SKM-1 (cell line): Measurements from ENCODE around the gene MAP3K14.

Source experiments
- DNase-seq: peaks from one replicate; lab custom pipeline; 2025; ENCODE audit not compliant: unreplicated experiment; lab: John Stamatoyannopoulos, UW

MAP3K14 gene

GRCh38 chr17:45317111-45317928, 500 bp upstream of the MAP3K14 start:
- peak; percentile 100 for DNase-seq

GRCh38 chr17:45315648-45316433, 979 bp downstream of the MAP3K14 start:
- DNase-seq = no peak

- DNase-seq = no peak
Measured at GRCh38 chr17:45314741-45315647, 1.8 kb downstream of the MAP3K14 start.

GRCh38 chr17:45313996-45314740, 2.7 kb downstream of the MAP3K14 start:
- DNase-seq = no peak

- DNase-seq = no peak
Measured at GRCh38 chr17:45313421-45313771, 3.4 kb downstream of the MAP3K14 start.

GRCh38 chr17:45312477-45313420, 4.1 kb downstream of the MAP3K14 start:
- no peak for DNase-seq

GRCh38 chr17:45311760-45312476, 4.9 kb downstream of the MAP3K14 start:
- no peak for DNase-seq

GRCh38 chr17:45311401-45311759, 5.4 kb downstream of the MAP3K14 start:
- DNase-seq = no peak

GRCh38 chr17:45310380-45311324, 6.2 kb downstream of the MAP3K14 start:
- DNase-seq = no peak

GRCh38 chr17:45309400-45309799, 7.4 kb downstream of the MAP3K14 start:
- no peak for DNase-seq

- DNase-seq = no peak
Measured at GRCh38 chr17:45308840-45309239, 8.0 kb downstream of the MAP3K14 start.

- DNase-seq = no peak
Measured at GRCh38 chr17:45308016-45308365, 8.8 kb downstream of the MAP3K14 start.

- DNase-seq = peak; percentile 88
Measured at GRCh38 chr17:45307290-45308015, 9.4 kb downstream of the MAP3K14 start.

GRCh38 chr17:45306623-45307022, 10.2 kb downstream of the MAP3K14 start:
- DNase-seq = no peak

GRCh38 chr17:45306094-45306493, 10.7 kb downstream of the MAP3K14 start:
- no peak for DNase-seq

GRCh38 chr17:45305530-45306087, 11.2 kb downstream of the MAP3K14 start:
- no peak for DNase-seq

GRCh38 chr17:45302649-45303173, 14.1 kb downstream of the MAP3K14 start:
- no peak for DNase-seq
